Esophagus squamous epithelium (tissue), 5 donors: ENCODE measurements around the gene ITGB5. TPM values are rescaled to one million over a fixed set of nuclear protein-coding genes. Genes with fewer than 3 reads are reported as not detected.
"Not testable (repeated sequence)": the region's sequence is repeated elsewhere in the genome, so short reads cannot be mapped to it uniquely, and the experiment has no call there.

Experiments
- DNase-seq: peaks from one replicate; lab custom pipeline; 2025; lab: John Stamatoyannopoulos, UW
- H3K27ac ChIP-seq, 4 donors: fragments of 200-600 bp; sonication (generic); one replicate each; pipeline ENCODE4 v1.5.1; 2016 to 2019; ENCODE audit warnings: mild to moderate bottlenecking in 1 of 4
- H3K27me3 ChIP-seq, 4 donors: fragments of 200-600 bp; sonication (generic); 1 replicate in 3 of 4; 2 replicates in 1 of 4; pipeline versions ENCODE4 v1.5.1 to v1.6.0; 2017 to 2021; ENCODE audit warnings: antibody characterized with exemption in 1 of 4
- H3K36me3 ChIP-seq, 3 donors: fragments of 200-600 bp; sonication (generic); one replicate each; pipeline ENCODE4 v1.5.1; 2016 to 2019
- H3K4me1 ChIP-seq, 3 donors: fragments of 200-600 bp; sonication (generic); one replicate each; pipeline ENCODE4 v1.5.1; 2017 to 2019
- H3K4me3 ChIP-seq, 4 donors: fragments of 200-600 bp; sonication (generic); 1 replicate in 3 of 4; 2 replicates in 1 of 4; pipeline ENCODE4 v1.5.1; 2016 to 2019; ENCODE audit warnings: mild to moderate bottlenecking in 2 of 4, moderate library complexity in 1 of 4
- H3K9me3 ChIP-seq, 3 donors: fragments of 200-600 bp; sonication (generic); one replicate each; pipeline ENCODE4 v1.5.1; 2016 to 2019
- POLR2A ChIP-seq, 4 donors: fragments of 450-650 bp; IDR thresholded peaks; one replicate each; pipeline ENCODE4 v1.6.1; 2017; ENCODE audit warnings: antibody characterized with exemption in 4 of 4, mild to moderate bottlenecking in 4 of 4, moderate library complexity in 3 of 4
- WGBS, 2 donors: methylation state at CpG; one replicate each; pipeline ENCODE4 v1.1.5; 2018; 5-methylcytosine and 5-hydroxymethylcytosine counted together
- intact Hi-C: fragments of 100-400 bp; cut with DNase I; formaldehyde crosslinking; loops from one replicate; pipeline ENCODE4 v1.15.0; 2022
- total RNA-seq, 4 donors: library from RNA; depleted of rRNA; stranded (reverse); fragments of >200 nt; gene quantifications; one replicate each; pipeline ENCODE4 v1.1.0, GENCODE V29; 2016
- TF ChIP-seq, protein P1 (sequence below), 6 experiments: fragments of 450-650 bp in 4 of 6; fragments of 200-600 bp in 2 of 6; sonication (generic) in 2 of 6; IDR thresholded peaks; one replicate each; pipeline ENCODE4 v1.5.1; 2016 to 2019; ENCODE audit warnings: antibody characterized with exemption in 6 of 6, mild to moderate bottlenecking in 4 of 6, moderate library complexity in 4 of 6
- donor health status: DM: yes; HTN: yes; CAD: no.

Gene ITGB5
- total RNA-seq, 4 donors from 2014 or later, result 68.4 to 114 (median 79.7) TPM

DNA sequence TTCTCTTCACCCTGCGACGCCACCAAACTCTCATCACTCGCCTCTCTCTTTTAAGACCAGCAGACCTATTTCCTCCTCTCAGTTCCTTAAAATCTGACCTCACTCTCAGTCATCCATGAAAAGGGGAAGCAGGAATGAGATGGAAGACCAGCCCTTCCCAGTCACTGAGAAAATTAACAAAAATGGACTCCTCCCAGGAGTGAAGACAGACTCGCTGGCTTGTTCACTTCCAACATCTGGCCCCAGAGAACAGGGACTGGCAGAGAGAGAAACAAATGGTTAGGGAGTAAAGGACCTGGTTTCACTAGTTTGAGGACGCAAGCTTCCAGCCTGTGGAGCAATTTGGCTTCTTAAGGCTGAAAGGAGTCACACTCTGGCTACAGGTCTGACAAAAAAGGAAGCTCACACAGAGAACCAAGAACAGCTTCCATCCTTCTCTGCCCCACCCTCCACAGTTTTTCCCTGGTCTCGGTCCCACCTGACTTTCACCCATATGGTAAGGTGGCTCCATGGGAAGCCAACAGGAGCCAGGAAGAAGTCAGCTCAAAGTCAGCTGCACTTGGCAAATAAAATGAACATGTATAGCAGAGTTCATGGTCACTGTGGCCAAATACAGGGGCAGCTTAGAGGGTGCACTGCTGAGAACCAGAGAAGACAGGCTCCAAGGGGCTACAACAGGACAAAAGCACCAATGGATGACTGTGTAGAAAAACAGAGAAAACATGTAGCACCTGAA, 57.2 kb downstream of the ITGB5 start:
- intact Hi-C loops, result no loop called here
- no peak overlapping the region for H3K4me3 ChIP-seq
- H3K36me3 ChIP-seq, result peaks cover 0 to 51% (median 0%) of the 10 kb centered on the region in 3 donors
- no peak for TF ChIP-seq POLR2A (IDR thresholded peaks at IDR 0.05)
- TF ChIP-seq, protein P1, sequence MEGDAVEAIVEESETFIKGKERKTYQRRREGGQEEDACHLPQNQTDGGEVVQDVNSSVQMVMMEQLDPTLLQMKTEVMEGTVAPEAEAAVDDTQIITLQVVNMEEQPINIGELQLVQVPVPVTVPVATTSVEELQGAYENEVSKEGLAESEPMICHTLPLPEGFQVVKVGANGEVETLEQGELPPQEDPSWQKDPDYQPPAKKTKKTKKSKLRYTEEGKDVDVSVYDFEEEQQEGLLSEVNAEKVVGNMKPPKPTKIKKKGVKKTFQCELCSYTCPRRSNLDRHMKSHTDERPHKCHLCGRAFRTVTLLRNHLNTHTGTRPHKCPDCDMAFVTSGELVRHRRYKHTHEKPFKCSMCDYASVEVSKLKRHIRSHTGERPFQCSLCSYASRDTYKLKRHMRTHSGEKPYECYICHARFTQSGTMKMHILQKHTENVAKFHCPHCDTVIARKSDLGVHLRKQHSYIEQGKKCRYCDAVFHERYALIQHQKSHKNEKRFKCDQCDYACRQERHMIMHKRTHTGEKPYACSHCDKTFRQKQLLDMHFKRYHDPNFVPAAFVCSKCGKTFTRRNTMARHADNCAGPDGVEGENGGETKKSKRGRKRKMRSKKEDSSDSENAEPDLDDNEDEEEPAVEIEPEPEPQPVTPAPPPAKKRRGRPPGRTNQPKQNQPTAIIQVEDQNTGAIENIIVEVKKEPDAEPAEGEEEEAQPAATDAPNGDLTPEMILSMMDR (IDR thresholded peaks at IDR 0.05), result no peak
- H3K4me1 ChIP-seq, result peaks cover 13 to 86% (median 36%) of the 10 kb centered on the region in 3 donors
- WGBS, 2 donors, result 61 to 75% methylated on average over 5 to 6 of the region's 6 CpGs
- no peaks in the 10 kb centered on the region for H3K27me3 ChIP-seq
- no peak for DNase-seq
- peak overlapping the region in 3 of 4 donors; percentile 56 to 68 (median 66) for H3K27ac ChIP-seq
- H3K9me3 ChIP-seq, result no peaks in the 10 kb centered on the region

DNA sequence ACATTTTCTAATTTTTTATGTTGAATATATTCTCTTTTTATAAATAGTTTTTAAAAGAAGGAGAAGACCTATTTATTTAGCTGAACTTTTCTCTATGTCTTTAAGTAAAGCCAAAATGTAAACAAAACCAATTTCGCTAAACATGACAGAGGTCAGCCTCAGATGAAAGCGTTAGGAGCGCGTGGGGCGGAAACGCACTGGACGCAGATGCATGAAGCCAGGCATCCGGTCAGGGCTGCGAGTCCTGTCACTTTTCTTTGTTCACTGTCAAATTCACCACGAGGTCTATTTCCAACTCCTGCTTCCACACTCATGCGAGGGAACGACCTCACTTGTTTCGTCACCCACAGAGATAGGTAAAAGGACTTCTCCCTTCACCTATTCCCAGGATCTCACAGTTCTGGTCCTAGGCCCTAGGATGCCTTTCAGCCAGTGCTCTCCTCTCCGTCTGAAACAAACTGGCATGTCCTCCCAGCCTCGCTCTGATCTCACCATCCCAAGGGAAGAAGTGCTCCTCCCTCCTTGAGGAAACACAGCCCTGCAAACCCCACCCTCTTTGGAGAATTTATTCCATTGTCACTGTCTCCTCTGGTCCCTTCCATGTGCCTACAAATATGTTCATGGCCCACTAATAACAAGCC, 57.9 kb downstream of the ITGB5 start:
- no peaks in the 10 kb centered on the region for H3K9me3 ChIP-seq
- 75 to 76% methylated on average over 13 to 15 of the region's 15 CpGs for WGBS, 2 donors
- no peak for DNase-seq

DNA sequence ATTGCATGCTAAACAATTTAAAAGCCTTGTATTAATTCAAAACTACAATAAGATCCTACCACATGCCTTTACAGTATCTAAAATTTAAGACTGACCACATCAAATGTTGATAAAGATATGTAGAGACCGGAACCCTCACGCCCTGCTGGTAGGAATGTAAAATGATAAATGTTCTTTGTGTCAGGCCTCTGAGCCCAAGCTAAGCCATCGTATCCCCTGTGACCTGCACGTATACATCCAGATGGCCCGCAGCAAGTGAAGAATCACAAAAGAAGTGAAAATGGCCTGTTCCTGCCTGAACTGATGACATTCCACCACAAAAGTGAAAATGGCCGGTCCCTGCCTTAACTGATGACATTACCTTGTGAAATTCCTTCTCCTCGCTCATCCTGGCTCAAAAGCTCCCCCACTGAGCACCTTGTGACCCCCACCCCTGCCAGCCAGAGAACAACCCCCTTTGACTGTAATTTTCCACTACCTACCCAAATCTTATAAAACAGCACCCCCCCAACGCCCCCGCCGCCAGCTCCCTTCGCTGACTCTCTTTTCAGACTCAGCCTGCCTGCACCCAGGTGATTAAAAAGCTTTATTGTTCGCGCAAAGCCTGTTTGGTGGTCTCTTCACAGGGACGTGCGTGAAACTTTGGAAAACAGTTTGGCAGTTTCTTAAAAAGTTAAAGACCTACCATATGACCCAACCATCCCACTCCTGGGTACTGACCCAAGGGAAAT, 59.5 kb downstream of the ITGB5 start:
- H3K27ac ChIP-seq, result peak overlapping the region; percentile 68 to 84 (median 78)
- 51 to 62% methylated on average over 9 to 15 of the region's 15 CpGs for WGBS, 2 donors

More for the DNA sequence above, 57.9 kb downstream of the ITGB5 start:
- no peaks in the 10 kb centered on the region for H3K27me3 ChIP-seq
- peaks cover 8 to 84% (median 30%) of the 10 kb centered on the region in 3 donors for H3K4me1 ChIP-seq
- intact Hi-C loops, result no loop called here
- no peak for TF ChIP-seq POLR2A (IDR thresholded peaks at IDR 0.05)
- TF ChIP-seq, protein P1 (IDR thresholded peaks at IDR 0.05), result no peak
- peaks cover 0 to 51% (median 0%) of the 10 kb centered on the region in 3 donors for H3K36me3 ChIP-seq
- no peak overlapping the region for H3K4me3 ChIP-seq
- H3K27ac ChIP-seq, result peak overlapping the region in 3 of 4 donors; percentile 56 to 68 (median 66)

DNA sequence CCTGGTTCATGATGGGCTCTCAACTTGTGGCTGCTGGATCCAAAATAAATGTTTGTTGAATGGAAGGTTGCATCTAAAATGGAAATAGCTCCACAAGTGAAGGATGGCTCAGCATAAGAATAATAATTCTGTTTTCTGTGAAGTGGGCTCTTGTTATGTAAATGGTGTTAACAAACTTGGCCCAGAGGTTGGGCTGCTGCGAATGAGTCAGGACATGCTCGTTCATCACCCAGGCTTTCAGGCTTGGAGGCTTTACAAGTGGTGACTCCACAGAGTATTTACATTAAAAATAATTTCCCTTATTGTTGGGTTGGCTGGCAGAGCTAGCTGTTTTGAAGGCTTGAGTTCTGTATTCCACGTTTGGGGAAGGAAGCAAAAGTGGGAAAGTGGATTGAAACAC, 60.5 kb downstream of the ITGB5 start:
- H3K27ac ChIP-seq, result peak overlapping the region; percentile 68 to 84 (median 78)
- intact Hi-C loops, result no loop called here
- H3K27me3 ChIP-seq, result no peaks in the 10 kb centered on the region
- H3K4me3 ChIP-seq, result no peak overlapping the region
- WGBS, 2 donors, result 14 to 17% methylated on average over 3 of the region's 3 CpGs
- H3K4me1 ChIP-seq, result peaks cover 8 to 66% (median 25%) of the 10 kb centered on the region in 3 donors
- H3K36me3 ChIP-seq, result peaks cover 0 to 40% (median 0%) of the 10 kb centered on the region in 3 donors
- no peak for DNase-seq
- no peaks in the 10 kb centered on the region for H3K9me3 ChIP-seq
- TF ChIP-seq, protein P1 (IDR thresholded peaks at IDR 0.05), result no peak
- TF ChIP-seq POLR2A (IDR thresholded peaks at IDR 0.05), result no peak

More for the DNA sequence above, 59.5 kb downstream of the ITGB5 start:
- H3K27me3 ChIP-seq, H3K9me3 ChIP-seq, intact Hi-C loops, H3K4me3 ChIP-seq, DNase-seq: not testable (repeated sequence)
- Histone ChIP-seq H3K36me3 (peaks cover 0 to 43% (median 0%) of the 10 kb centered on the region in 3 donors), H3K4me1 (peaks cover 8 to 76% (median 29%) of the 10 kb centered on the region in 3 donors)
- TF ChIP-seq, protein P1 (IDR thresholded peaks at IDR 0.05), result peak in 4 of 6 experiments; percentile 28 to 51 (median 36)
